Measurements from ENCODE around the gene FAM216B. TPM values are rescaled to one million over a fixed set of nuclear protein-coding genes. Genes with fewer than 3 reads are reported as not detected.

The FAM216B gene
- total and polyA plus RNA-seq, 9 of the 15 experiments (the other 6 are each of a cell fraction or from before 2014, with no cell fraction given) = not detected

DNA sequence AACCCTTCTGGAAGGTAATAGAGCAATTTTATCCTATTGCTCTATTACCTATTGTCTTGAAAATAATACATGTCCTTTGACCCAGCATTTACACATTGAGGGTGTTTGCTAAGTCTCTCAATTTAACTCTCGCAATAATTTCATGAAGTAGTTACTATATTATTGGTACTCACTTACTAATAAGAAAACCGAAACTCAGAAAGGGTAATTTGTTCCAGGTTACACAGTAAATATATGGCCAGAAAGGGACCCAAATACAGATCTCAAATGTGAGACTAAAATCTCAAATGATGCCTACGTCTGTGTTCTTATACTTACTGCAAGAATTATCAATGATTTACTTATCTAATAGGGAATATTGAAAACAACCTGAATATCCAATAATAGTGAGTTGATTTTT lies 29.7 kb upstream of the FAM216B start:
- no peaks in the 10 kb centered on the region for H3K9me1 ChIP-seq (ENCODE audit: control insufficient read depth, insufficient read depth, low read length)
- no peak overlapping the region for H3K4me2 ChIP-seq (ENCODE audit: insufficient read depth, low read length)
- H4K20me1 ChIP-seq (replicated peaks; ENCODE audit: control insufficient read depth, insufficient read depth, low read length) = no peaks in the 10 kb centered on the region
- intact Hi-C loops (cut with micrococcal nuclease) (no loop called here), in situ Hi-C loops (cut with MboI) (no loop called here)
- H2AFZ ChIP-seq (ENCODE audit: low read depth, low read length) = no peak overlapping the region
- no peaks in the 10 kb centered on the region for H3K4me1 ChIP-seq (replicated peaks in 1 of 2; ENCODE audit: control insufficient read depth in 2 of 2, insufficient read depth in 2 of 2, low read length in 2 of 2)
- H3K36me3 ChIP-seq (ENCODE audit: control insufficient read depth, insufficient read depth, low read length) = no peaks in the 10 kb centered on the region
- H3K9ac ChIP-seq (ENCODE audit: insufficient read depth in 1 of 2, low read depth in 2 of 2, low read length in 2 of 2) = no peak overlapping the region
- no peak for DNase-seq (ENCODE audit: extremely low read depth in 1 of 4, low spot score in 3 of 4)
- TF ChIP-seq NR2C1 (IDR thresholded peaks at IDR 0.05) (no peak), NR2C1 (tag; IDR thresholded peaks at IDR 0.05) (no peak), MTA3 (IDR thresholded peaks at IDR 0.05; ENCODE audit: borderline replicate concordance) (no peak), ZNF77 (CRISPR knock-in tag; IDR thresholded peaks at IDR 0.05) (no peak), SMARCA5 (IDR thresholded peaks at IDR 0.05) (no peak), RFX1 (IDR thresholded peaks at IDR 0.05) (no peak), KAT8 (IDR thresholded peaks at IDR 0.05; ENCODE audit: low read depth) (no peak), ZNF551 (CRISPR knock-in tag; IDR thresholded peaks at IDR 0.05) (no peak)
- TF ChIP-seq, protein P1, sequence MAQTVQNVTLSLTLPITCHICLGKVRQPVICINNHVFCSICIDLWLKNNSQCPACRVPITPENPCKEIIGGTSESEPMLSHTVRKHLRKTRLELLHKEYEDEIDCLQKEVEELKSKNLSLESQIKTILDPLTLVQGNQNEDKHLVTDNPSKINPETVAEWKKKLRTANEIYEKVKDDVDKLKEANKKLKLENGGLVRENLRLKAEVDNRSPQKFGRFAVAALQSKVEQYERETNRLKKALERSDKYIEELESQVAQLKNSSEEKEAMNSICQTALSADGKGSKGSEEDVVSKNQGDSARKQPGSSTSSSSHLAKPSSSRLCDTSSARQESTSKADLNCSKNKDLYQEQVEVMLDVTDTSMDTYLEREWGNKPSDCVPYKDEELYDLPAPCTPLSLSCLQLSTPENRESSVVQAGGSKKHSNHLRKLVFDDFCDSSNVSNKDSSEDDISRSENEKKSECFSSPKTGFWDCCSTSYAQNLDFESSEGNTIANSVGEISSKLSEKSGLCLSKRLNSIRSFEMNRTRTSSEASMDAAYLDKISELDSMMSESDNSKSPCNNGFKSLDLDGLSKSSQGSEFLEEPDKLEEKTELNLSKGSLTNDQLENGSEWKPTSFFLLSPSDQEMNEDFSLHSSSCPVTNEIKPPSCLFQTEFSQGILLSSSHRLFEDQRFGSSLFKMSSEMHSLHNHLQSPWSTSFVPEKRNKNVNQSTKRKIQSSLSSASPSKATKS (CRISPR knock-in tag; IDR thresholded peaks at IDR 0.05) = no peak
- no peak for ATAC-seq
- H3K27me3 ChIP-seq (ENCODE audit: control insufficient read depth in 2 of 2, insufficient read depth in 2 of 2, low read length in 2 of 2) = no peaks in the 10 kb centered on the region
- POLR2A ChIA-PET = no interaction called here
- H3K4me3 ChIP-seq = no peak overlapping the region
- CTCF ChIA-PET (ENCODE audit: low intra/inter-chr PET ratio) = no interaction called here
- no peaks in the 10 kb centered on the region for H3K79me2 ChIP-seq (ENCODE audit: control insufficient read depth, insufficient read depth, low read length)
- FAIRE-seq = no peak
- H3K9me3 ChIP-seq (replicated peaks; ENCODE audit: control insufficient read depth, insufficient read depth, low read depth, low read length) = no peaks in the 10 kb centered on the region
- BruUV-seq (replicated peaks) = no TSS peak
- 0% methylated on average over 3 of the region's 3 CpGs for whole genome bisulfite sequencing (ENCODE audit: insufficient coverage, low coverage, missing lambda C conversion rate)
- H3K27ac ChIP-seq (ENCODE audit: extremely low read depth, low read depth, low read length) = no peak overlapping the region

Measured in K562 (cell line).